Liver (tissue), 9 donors: ENCODE results near the gene SPAM1. TPM values are rescaled to one million over a fixed set of nuclear protein-coding genes. Genes with fewer than 3 reads are reported as not detected.

Source experiments
- DNase-seq: peaks from one replicate; pipeline ENCODE4 v3.0.0-alpha.2; 2017; ENCODE audit warnings: low spot score
- H3K27ac ChIP-seq, 2 donors: one replicate each; pipeline ENCODE4 v1.7.0; 2013; ENCODE audit warnings: inconsistent platforms in 2 of 2, low read length in 2 of 2, control low read depth in 1 of 2, low read depth in 1 of 2, mild to moderate bottlenecking in 1 of 2
- H3K27me3 ChIP-seq, 4 donors: one replicate each; pipeline versions ENCODE4 v1.6.1 to v1.7.0; 2013; ENCODE audit warnings: low read length in 3 of 4, inconsistent platforms in 1 of 4, mild to moderate bottlenecking in 1 of 4, moderate library complexity in 1 of 4; ENCODE audit not compliant: control insufficient read depth in 4 of 4, insufficient read depth in 4 of 4
- H3K36me3 ChIP-seq, 4 donors: one replicate each; pipeline versions ENCODE4 v1.6.1 to v1.7.0; 2013; ENCODE audit warnings: low read length in 3 of 4, mild to moderate bottlenecking in 3 of 4, low read depth in 1 of 4, moderate library complexity in 1 of 4; ENCODE audit not compliant: control insufficient read depth in 4 of 4, insufficient read depth in 3 of 4
- H3K4me1 ChIP-seq, 4 donors: one replicate each; pipeline versions ENCODE4 v1.6.1 to v1.7.0; 2013; ENCODE audit warnings: low read length in 3 of 4, mild to moderate bottlenecking in 3 of 4, moderate library complexity in 1 of 4; ENCODE audit not compliant: control insufficient read depth in 4 of 4, insufficient read depth in 4 of 4
- H3K4me3 ChIP-seq, 3 donors: one replicate each; pipeline versions ENCODE4 v1.6.1 to v1.7.0; 2013; ENCODE audit warnings: low read length in 3 of 3, control low read depth in 1 of 3, low read depth in 1 of 3, mild to moderate bottlenecking in 1 of 3
- H3K9ac ChIP-seq, 2 donors: one replicate each; pipeline ENCODE4 v1.7.0; 2013; ENCODE audit warnings: low read length in 2 of 2, mild to moderate bottlenecking in 2 of 2, moderate library complexity in 2 of 2, control low read depth in 1 of 2, low read depth in 1 of 2
- H3K9me3 ChIP-seq, 4 donors: one replicate each; pipeline versions ENCODE4 v1.6.1 to v1.7.0; 2013; ENCODE audit warnings: low read length in 3 of 4; ENCODE audit not compliant: control insufficient read depth in 4 of 4
- EGR1 ChIP-seq, 2 donors: IDR thresholded peaks; 2 replicates each; pipeline ENCODE4 v1.6.1; 2016 to 2018; ENCODE audit warnings: antibody characterized with exemption in 2 of 2, low read depth in 2 of 2
- FOXA1 ChIP-seq: IDR thresholded peaks from 2 replicates; pipeline ENCODE4 v1.6.1; 2016; ENCODE audit warnings: antibody characterized with exemption
- FOXA2 ChIP-seq: IDR thresholded peaks from 2 replicates; pipeline ENCODE4 v1.6.1; 2016; ENCODE audit warnings: antibody characterized with exemption
- HNF4G ChIP-seq: IDR thresholded peaks from 2 replicates; pipeline ENCODE4 v1.6.1; 2016; ENCODE audit warnings: antibody characterized with exemption
- JUND ChIP-seq, 2 donors: IDR thresholded peaks; 2 replicates each; pipeline ENCODE4 v1.6.1; 2016; ENCODE audit warnings: antibody characterized with exemption in 2 of 2
- NR2F2 ChIP-seq: IDR thresholded peaks from 2 replicates; pipeline ENCODE4 v1.6.1; 2016; ENCODE audit warnings: antibody characterized with exemption
- RAD21 ChIP-seq, 2 donors: IDR thresholded peaks; 2 replicates each; pipeline ENCODE4 v1.6.1; 2016; ENCODE audit warnings: antibody characterized with exemption in 2 of 2, mild to moderate bottlenecking in 2 of 2
- RXRA ChIP-seq, 2 donors: IDR thresholded peaks; 2 replicates each; pipeline ENCODE4 v1.6.1; 2017 to 2018; ENCODE audit warnings: antibody characterized with exemption in 2 of 2, mild to moderate bottlenecking in 1 of 2
- SP1 ChIP-seq: IDR thresholded peaks from 2 replicates; pipeline ENCODE4 v1.6.1; 2018; ENCODE audit warnings: antibody characterized with exemption, mild to moderate bottlenecking
- TAF1 ChIP-seq: conservative IDR thresholded peaks from 2 replicates; pipeline ENCODE4 v1.6.1; 2016; ENCODE audit warnings: antibody characterized with exemption, mild to moderate bottlenecking
- YY1 ChIP-seq: IDR thresholded peaks from 2 replicates; pipeline ENCODE4 v1.6.1; 2016; ENCODE audit warnings: antibody characterized with exemption, mild to moderate bottlenecking
- whole genome bisulfite sequencing: extraction: QIAGEN DNeasy Blood & Tissue Kit; methylation state at CpG from one replicate; pipeline ENCODE4 v1.1.7; 2013; 5-methylcytosine and 5-hydroxymethylcytosine counted together
- polyA plus RNA-seq, 2 donors: library from polyadenylated mRNA; stranded (reverse) in 1 of 2; unstranded in 1 of 2; fragments of 200-250 nt in 1 of 2; fragments of >200 nt in 1 of 2; fragmentation: Nextera tagmentation in 1 of 2; extraction: Ambion mirVana in 1 of 2; gene quantifications; one replicate each; pipeline versions ENCODE4 v1.2.1 to v1.2.3, GENCODE V29; 2013 to 2015
- total RNA-seq, 2 donors: library from RNA; depleted of rRNA; stranded (reverse); fragments of >200 nt; gene quantifications; one replicate each; pipeline ENCODE4 v1.2.3, GENCODE V29; 2014
- TF ChIP-seq, protein P1 (sequence below): IDR thresholded peaks from 2 replicates; pipeline ENCODE4 v1.6.1; 2016; ENCODE audit warnings: antibody characterized with exemption
- TF ChIP-seq, protein P2 (sequence below): fragments of 150-350 bp; IDR thresholded peaks from 2 replicates; pipeline ENCODE4 v1.5.1; 2017; ENCODE audit warnings: improper control_type of control experiment, low read depth, low read length; ENCODE audit not compliant: missing input control
- TF ChIP-seq, protein P3 (sequence below): IDR thresholded peaks from 2 replicates; pipeline ENCODE4 v1.6.1; 2016; ENCODE audit warnings: antibody characterized with exemption
- TF ChIP-seq, protein P4 (sequence below): IDR thresholded peaks from 2 replicates; pipeline ENCODE4 v1.6.1; 2016; ENCODE audit warnings: antibody characterized with exemption, mild to moderate bottlenecking
- donor health status: healthy.
- donor health status: healthy.
- donor health status: healthy.
- donor health status: healthy.
- donor health status: healthy.

Gene SPAM1
- total and polyA plus RNA-seq, 4 donors, result not detected

DNA sequence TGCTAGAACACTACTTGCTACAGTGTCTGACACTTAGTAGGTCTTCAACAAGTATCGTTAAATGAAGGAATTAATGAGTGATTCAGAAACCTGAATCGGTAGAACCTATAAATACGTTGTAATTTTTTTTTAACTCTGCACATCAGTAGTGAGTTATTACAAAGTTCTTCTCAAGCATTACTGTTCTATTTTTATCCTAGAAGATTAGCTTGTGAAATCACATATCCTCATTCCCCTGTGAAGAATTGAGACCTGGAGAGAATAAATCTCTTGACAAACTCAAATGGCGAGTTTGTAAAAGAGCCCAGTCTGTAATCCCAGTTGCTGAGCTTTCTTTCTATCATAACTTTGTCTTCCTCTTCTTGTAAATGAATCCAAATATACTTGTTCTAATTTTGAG, 45.4 kb upstream of the SPAM1 start (continued):
- TF ChIP-seq, protein P1, sequence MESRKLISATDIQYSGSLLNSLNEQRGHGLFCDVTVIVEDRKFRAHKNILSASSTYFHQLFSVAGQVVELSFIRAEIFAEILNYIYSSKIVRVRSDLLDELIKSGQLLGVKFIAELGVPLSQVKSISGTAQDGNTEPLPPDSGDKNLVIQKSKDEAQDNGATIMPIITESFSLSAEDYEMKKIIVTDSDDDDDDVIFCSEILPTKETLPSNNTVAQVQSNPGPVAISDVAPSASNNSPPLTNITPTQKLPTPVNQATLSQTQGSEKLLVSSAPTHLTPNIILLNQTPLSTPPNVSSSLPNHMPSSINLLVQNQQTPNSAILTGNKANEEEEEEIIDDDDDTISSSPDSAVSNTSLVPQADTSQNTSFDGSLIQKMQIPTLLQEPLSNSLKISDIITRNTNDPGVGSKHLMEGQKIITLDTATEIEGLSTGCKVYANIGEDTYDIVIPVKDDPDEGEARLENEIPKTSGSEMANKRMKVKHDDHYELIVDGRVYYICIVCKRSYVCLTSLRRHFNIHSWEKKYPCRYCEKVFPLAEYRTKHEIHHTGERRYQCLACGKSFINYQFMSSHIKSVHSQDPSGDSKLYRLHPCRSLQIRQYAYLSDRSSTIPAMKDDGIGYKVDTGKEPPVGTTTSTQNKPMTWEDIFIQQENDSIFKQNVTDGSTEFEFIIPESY, result no peak
- no peak for TF ChIP-seq RAD21 (IDR thresholded peaks at IDR 0.05)

DNA sequence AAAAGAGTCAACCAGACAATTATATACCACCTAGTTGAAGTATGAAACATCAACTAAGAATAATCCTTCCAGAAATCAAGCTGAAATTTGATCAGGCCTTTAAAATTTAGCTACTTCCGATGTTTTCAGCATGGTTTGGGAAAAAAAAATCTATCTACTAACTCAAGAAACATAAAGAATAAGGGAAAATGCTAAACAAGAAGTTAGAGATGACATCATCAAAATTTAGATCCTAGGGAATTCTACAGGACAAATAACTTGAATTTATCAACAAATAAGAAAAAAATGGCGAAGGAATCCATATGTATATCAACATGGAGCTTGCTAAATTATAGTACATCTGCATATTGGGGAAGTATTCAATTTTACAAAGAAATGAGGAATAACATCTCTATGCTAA, 43.7 kb upstream of the SPAM1 start:
- Histone ChIP-seq H3K9me3 (no peaks in the 10 kb centered on the region), H3K36me3 (no peaks in the 10 kb centered on the region), H3K9ac (no peak overlapping the region), H3K4me3 (no peak overlapping the region), H3K27ac (no peak overlapping the region), H3K4me1 (peaks cover 3 to 13% (median 8%) of the 10 kb centered on the region in 4 donors), H3K27me3 (no peaks in the 10 kb centered on the region)
- no peak for TF ChIP-seq YY1
- TF ChIP-seq FOXA1, result no peak
- TF ChIP-seq FOXA2, result no peak
- TF ChIP-seq, protein P1, result no peak
- no peak for TF ChIP-seq NR2F2
- TF ChIP-seq, protein P2, sequence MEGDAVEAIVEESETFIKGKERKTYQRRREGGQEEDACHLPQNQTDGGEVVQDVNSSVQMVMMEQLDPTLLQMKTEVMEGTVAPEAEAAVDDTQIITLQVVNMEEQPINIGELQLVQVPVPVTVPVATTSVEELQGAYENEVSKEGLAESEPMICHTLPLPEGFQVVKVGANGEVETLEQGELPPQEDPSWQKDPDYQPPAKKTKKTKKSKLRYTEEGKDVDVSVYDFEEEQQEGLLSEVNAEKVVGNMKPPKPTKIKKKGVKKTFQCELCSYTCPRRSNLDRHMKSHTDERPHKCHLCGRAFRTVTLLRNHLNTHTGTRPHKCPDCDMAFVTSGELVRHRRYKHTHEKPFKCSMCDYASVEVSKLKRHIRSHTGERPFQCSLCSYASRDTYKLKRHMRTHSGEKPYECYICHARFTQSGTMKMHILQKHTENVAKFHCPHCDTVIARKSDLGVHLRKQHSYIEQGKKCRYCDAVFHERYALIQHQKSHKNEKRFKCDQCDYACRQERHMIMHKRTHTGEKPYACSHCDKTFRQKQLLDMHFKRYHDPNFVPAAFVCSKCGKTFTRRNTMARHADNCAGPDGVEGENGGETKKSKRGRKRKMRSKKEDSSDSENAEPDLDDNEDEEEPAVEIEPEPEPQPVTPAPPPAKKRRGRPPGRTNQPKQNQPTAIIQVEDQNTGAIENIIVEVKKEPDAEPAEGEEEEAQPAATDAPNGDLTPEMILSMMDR, result no peak
- no peak for TF ChIP-seq TAF1
- no peak for TF ChIP-seq HNF4G
- TF ChIP-seq, protein P3, sequence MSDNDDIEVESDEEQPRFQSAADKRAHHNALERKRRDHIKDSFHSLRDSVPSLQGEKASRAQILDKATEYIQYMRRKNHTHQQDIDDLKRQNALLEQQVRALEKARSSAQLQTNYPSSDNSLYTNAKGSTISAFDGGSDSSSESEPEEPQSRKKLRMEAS, result no peak
- TF ChIP-seq SP1, result no peak
- 94% methylated on average over 2 of the region's 2 CpGs for WGBS
- DNase-seq, result no peak

DNA sequence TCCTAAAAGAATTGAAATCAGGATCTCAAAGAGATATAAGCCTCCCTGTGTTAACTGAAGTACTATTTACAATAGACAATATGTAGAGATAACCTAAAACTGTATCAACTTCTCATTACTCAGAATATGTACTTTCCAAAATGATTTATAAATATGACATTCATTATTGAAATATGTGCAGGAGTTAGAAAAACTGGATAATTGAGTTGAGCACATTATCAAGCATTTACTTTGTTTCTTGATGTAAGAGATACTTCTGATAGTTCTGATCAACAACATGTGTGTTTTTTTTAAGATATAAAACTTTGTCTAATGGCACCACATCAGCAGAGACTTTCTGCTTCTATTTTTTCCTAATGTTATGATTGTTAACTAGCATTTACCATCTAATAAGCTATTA, 41.9 kb upstream of the SPAM1 start:
- Histone ChIP-seq H3K36me3 (no peaks in the 10 kb centered on the region), H3K4me3 (no peak overlapping the region), H3K27ac (no peak overlapping the region), H3K9me3 (no peaks in the 10 kb centered on the region), H3K4me1 (no peaks in the 10 kb centered on the region), H3K9ac (no peak overlapping the region), H3K27me3 (no peaks in the 10 kb centered on the region)
- no peak for DNase-seq
- no peak for TF ChIP-seq NR2F2
- TF ChIP-seq RXRA (IDR thresholded peaks at IDR 0.05), result no peak
- no peak for TF ChIP-seq RAD21 (IDR thresholded peaks at IDR 0.05)
- TF ChIP-seq TAF1, result no peak
- TF ChIP-seq, protein P4, sequence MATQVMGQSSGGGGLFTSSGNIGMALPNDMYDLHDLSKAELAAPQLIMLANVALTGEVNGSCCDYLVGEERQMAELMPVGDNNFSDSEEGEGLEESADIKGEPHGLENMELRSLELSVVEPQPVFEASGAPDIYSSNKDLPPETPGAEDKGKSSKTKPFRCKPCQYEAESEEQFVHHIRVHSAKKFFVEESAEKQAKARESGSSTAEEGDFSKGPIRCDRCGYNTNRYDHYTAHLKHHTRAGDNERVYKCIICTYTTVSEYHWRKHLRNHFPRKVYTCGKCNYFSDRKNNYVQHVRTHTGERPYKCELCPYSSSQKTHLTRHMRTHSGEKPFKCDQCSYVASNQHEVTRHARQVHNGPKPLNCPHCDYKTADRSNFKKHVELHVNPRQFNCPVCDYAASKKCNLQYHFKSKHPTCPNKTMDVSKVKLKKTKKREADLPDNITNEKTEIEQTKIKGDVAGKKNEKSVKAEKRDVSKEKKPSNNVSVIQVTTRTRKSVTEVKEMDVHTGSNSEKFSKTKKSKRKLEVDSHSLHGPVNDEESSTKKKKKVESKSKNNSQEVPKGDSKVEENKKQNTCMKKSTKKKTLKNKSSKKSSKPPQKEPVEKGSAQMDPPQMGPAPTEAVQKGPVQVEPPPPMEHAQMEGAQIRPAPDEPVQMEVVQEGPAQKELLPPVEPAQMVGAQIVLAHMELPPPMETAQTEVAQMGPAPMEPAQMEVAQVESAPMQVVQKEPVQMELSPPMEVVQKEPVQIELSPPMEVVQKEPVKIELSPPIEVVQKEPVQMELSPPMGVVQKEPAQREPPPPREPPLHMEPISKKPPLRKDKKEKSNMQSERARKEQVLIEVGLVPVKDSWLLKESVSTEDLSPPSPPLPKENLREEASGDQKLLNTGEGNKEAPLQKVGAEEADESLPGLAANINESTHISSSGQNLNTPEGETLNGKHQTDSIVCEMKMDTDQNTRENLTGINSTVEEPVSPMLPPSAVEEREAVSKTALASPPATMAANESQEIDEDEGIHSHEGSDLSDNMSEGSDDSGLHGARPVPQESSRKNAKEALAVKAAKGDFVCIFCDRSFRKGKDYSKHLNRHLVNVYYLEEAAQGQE, result no peak
- TF ChIP-seq, protein P2, result no peak
- TF ChIP-seq, protein P3, result no peak
- TF ChIP-seq, protein P1, result no peak
- TF ChIP-seq HNF4G, result no peak
- no peak for TF ChIP-seq EGR1 (IDR thresholded peaks at IDR 0.05; ENCODE audit: low read depth in 2 of 2)
- TF ChIP-seq JUND (IDR thresholded peaks at IDR 0.05), result no peak
- TF ChIP-seq YY1, result no peak
- no peak for TF ChIP-seq FOXA2
